ENCODE data around the gene NTN1. TPM values are rescaled to one million over a fixed set of nuclear protein-coding genes. Genes with fewer than 3 reads are reported as not detected.
"Not testable (repeated sequence)": the region's sequence is repeated elsewhere in the genome, so short reads cannot be mapped to it uniquely, and the experiment has no call there.

Gene NTN1
- total RNA-seq, 2 donors from 2014 or later = 0.59 to 1.2 TPM

- Mint-ChIP-seq H3K9me3 (peaks cover 0 to 5% of the 10 kb centered on the region in 2 donors), H3K36me3 (peaks cover 0 to 15% of the 10 kb centered on the region in 2 donors), H3K27ac (no peak overlapping the region)
- no peak for ATAC-seq
- DNase-seq (ENCODE audit: low spot score in 2 of 2) = no peak
Measured at GRCh38 chr17:9256751-9257629, 235.7 kb downstream of the NTN1 start.

- H3K36me3 Mint-ChIP-seq = peaks cover 0 to 15% of the 10 kb centered on the region in 2 donors
- not testable (repeated sequence) for ATAC-seq; DNase-seq (ENCODE audit: low spot score in 2 of 2); H3K9me3 Mint-ChIP-seq; H3K27ac Mint-ChIP-seq
Measured at GRCh38 chr17:9257630-9257965, 236.3 kb downstream of the NTN1 start.

GRCh38 chr17:9258115-9259015, 237.1 kb downstream of the NTN1 start:
- DNase-seq (ENCODE audit: low spot score in 2 of 2) (no peak), ATAC-seq (peak; percentile 52 to 76)
- H3K9me3 Mint-ChIP-seq = peaks cover 0 to 5% of the 10 kb centered on the region in 2 donors
- peaks cover 0 to 15% of the 10 kb centered on the region in 2 donors for H3K36me3 Mint-ChIP-seq
- H3K27ac Mint-ChIP-seq = no peak overlapping the region

- H3K36me3 Mint-ChIP-seq = peaks cover 0 to 23% of the 10 kb centered on the region in 2 donors
- DNase-seq (ENCODE audit: low spot score in 2 of 2) (no peak), ATAC-seq (no peak)
- peak overlapping the region in 1 of 2 donors; percentile 20 for H3K27ac Mint-ChIP-seq
- peaks cover 0 to 9% of the 10 kb centered on the region in 2 donors for H3K9me3 Mint-ChIP-seq
Measured at GRCh38 chr17:9259419-9259818, 238.1 kb downstream of the NTN1 start.

DNA sequence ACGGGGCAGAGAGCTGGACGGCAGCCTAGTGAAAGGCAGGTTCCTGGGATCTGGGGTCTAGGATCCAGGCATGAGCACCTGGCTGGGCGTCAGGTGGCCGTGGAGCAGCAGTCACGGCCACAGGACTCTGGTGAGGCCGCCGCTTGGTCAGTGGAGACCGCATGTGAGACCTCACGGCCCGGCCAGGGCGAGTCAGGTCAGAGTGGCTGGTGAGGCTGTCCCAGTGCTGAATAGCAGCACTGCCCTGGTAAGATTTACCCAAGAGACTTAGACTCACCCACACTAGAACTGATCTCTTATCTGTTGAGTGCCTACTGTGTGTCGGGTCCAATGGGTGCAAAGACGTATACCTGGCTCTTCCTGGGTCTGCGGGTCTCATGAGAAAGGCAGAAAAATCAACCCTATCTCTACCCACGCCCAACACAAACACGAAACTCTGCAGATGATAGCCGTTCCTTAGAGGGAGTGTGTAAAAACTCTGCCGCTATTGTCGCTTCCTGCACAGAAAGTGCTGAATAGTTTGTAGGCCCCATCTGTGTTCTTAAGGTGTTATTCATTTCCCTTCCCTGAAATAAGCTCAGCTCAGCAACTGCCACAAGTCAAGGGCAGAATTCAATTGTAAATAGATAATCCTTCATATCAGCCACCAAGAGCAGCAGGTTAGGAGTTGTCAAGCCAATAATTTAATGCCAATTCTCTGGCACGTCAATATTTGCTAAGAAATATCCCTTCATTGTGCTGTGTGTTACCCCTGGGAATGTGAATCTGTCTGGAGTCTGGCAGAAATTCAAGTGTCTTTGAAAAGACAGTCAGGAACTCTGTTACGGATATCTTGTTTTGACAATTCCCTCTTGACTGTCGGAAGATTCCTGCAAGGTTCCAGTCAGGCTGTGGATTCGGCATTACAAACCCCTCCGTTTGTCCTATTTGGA, 240.0 kb downstream of the NTN1 start:
- Mint-ChIP-seq H3K36me3 (peaks cover 0 to 21% of the 10 kb centered on the region in 2 donors), H3K27ac (peak overlapping the region in 1 of 2 donors; percentile 3), H3K9me3 (peaks cover 0 to 4% of the 10 kb centered on the region in 2 donors)
- no peak for ATAC-seq
- DNase-seq (ENCODE audit: low spot score in 2 of 2) = no peak

- Mint-ChIP-seq H3K9me3 (peaks cover 0 to 4% of the 10 kb centered on the region in 2 donors), H3K36me3 (peaks cover 0 to 15% of the 10 kb centered on the region in 2 donors), H3K27ac (no peak overlapping the region)
- DNase-seq (ENCODE audit: low spot score in 2 of 2) (no peak), ATAC-seq (no peak)
Measured at GRCh38 chr17:9266031-9266680, 244.8 kb downstream of the NTN1 start.

DNA sequence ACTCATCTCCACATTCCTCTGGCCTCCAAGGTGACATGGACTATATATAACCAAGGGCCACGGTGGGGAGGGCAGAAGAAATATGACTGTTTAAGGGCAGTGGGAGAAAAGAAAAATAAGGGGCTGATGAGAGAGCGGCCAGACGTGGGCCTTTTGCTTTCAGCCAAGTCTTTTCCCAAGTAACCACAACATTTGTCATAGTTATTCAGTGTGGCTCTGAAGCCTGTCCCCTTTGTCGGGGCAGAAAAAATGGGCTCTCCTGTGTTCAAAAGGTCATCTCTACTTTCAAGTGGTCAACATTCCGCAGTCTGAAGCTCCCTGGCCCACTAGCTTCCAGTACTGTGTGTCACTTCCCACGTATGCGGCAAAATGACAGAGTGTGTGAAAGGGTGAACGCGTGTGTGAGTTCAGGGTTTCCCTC, 245.4 kb downstream of the NTN1 start:
- Mint-ChIP-seq H3K36me3 (peaks cover 0 to 15% of the 10 kb centered on the region in 2 donors), H3K27ac (no peak overlapping the region), H3K9me3 (peaks cover 0 to 4% of the 10 kb centered on the region in 2 donors)
- no peak for ATAC-seq
- DNase-seq (ENCODE audit: low spot score in 2 of 2) = no peak

DNA sequence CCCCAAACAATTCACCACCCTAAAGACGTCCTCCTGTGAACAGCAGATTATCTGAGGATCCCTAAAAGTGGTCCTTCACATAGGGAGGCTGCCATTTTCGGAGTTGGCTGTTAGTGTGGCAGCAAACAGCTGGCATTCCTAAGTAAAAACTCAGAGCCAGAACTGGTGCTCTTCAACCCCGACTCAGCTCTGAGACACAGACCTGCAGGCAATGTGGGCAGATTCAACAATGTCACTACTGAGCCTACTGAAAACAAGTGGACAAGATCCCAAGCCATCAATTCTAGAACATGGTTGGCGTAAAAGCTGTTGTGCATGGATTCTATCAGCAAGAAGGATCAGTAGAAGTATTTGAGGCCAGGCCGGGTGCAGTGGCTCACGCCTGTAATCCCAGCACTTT, 247.2 kb downstream of the NTN1 start:
- no peak overlapping the region for H3K27ac Mint-ChIP-seq
- ATAC-seq = no peak
- peaks cover 0 to 12% of the 10 kb centered on the region in 2 donors for H3K36me3 Mint-ChIP-seq
- peaks cover 0 to 4% of the 10 kb centered on the region in 2 donors for H3K9me3 Mint-ChIP-seq
- DNase-seq (ENCODE audit: low spot score in 2 of 2) = no peak

GRCh38 chr17:9269350-9270035, 248.2 kb downstream of the NTN1 start:
- H3K9me3 Mint-ChIP-seq = no peaks in the 10 kb centered on the region
- ATAC-seq (no peak), DNase-seq (ENCODE audit: low spot score in 2 of 2) (no peak)
- H3K27ac Mint-ChIP-seq = no peak overlapping the region
- peaks cover 0 to 3% of the 10 kb centered on the region in 2 donors for H3K36me3 Mint-ChIP-seq

DNA sequence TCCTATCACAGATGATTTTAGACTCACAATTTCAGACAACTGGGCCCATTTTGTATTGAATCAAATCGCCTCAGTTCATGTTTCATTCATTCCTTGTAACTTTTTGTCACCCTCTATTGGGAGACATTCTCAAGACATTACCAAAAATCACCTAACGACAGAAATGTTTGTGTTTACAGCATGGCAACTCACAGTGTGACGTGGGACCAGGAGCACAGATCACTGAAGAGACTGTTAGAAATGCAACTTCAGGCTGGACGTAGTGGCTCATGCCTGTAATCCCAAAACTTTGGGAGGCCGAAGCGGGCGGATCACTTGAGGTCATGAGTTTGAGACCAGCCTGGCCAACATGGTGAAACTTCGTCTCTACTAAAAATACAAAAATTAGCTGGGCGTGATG, 249.6 kb downstream of the NTN1 start:
- DNase-seq (ENCODE audit: low spot score in 2 of 2) (no peak), ATAC-seq (no peak)
- no peak overlapping the region for H3K27ac Mint-ChIP-seq
- no peaks in the 10 kb centered on the region for H3K36me3 Mint-ChIP-seq
- H3K9me3 Mint-ChIP-seq = no peaks in the 10 kb centered on the region

- no peak for ATAC-seq
- DNase-seq (ENCODE audit: low spot score in 2 of 2) = no peak
- peak overlapping the region in 1 of 2 donors; percentile 94 for H3K27ac Mint-ChIP-seq
Measured at GRCh38 chr17:9271989-9272388, 250.7 kb downstream of the NTN1 start.

DNA sequence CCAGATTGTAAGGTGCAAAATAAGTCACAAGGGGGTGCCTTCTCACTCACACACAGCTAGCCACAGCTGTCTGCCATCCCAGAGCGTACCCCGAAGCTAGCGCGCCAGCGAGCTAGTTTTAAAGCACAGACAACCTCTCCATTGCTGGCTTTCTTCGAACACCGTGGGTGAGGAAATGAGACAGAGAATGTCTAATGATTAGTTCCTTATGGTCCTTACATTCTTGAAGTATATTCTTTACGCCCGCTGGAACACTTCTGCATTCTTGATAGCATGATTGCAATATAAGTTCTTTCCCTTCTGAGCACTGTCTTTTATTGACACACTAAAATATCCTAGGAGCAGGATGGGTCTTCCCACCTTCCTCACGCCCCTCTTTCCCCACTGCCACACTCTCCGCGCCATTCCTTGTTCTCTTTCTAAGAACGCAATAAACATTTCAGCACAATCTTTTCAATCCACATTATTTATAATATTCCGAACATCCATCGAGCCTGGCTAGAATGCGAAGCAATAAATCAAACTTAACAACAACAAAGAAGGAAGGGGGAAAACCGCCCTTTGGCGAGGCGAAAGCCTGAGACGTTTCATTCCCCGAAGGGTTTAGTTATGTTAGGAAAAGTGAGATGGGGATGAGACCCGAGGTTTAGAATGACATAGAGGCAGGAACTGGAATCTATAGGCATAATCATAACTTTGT, 251.3 kb downstream of the NTN1 start:
- ATAC-seq (no peak), DNase-seq (ENCODE audit: low spot score in 2 of 2) (no peak)
- H3K27ac Mint-ChIP-seq = peak overlapping the region; percentile 94
- H3K9me3 Mint-ChIP-seq = peaks cover 0 to 8% of the 10 kb centered on the region in 2 donors
- H3K36me3 Mint-ChIP-seq = peaks cover 4 to 8% of the 10 kb centered on the region in 2 donors

More at GRCh38 chr17:9271989-9272388, 250.7 kb downstream of the NTN1 start:
- Mint-ChIP-seq H3K36me3 (peaks cover 0 to 3% of the 10 kb centered on the region in 2 donors), H3K9me3 (peaks cover 0 to 1% of the 10 kb centered on the region in 2 donors)

- ATAC-seq (peak; percentile 95 to 96), DNase-seq (ENCODE audit: low spot score in 2 of 2) (peak; percentile 57 to 60)
- H3K36me3 Mint-ChIP-seq = peaks cover 5 to 8% of the 10 kb centered on the region in 2 donors
- peak overlapping the region; percentile 94 to 96 for H3K27ac Mint-ChIP-seq
- peaks cover 0 to 8% of the 10 kb centered on the region in 2 donors for H3K9me3 Mint-ChIP-seq
Measured at GRCh38 chr17:9273428-9274391, 252.4 kb downstream of the NTN1 start.

All from activated naive CD4-positive, alpha-beta T cell treated with anti-CD3 and anti-CD28 coated beads, Interleukin-2, amount 50 U/mL, for 72 hours (primary cell).